ENCODE measurements around the gene PRCC.
A peak's percentile ranks its signal among the peaks of the same experiment; 100 is the strongest.

PRCC gene

DNA sequence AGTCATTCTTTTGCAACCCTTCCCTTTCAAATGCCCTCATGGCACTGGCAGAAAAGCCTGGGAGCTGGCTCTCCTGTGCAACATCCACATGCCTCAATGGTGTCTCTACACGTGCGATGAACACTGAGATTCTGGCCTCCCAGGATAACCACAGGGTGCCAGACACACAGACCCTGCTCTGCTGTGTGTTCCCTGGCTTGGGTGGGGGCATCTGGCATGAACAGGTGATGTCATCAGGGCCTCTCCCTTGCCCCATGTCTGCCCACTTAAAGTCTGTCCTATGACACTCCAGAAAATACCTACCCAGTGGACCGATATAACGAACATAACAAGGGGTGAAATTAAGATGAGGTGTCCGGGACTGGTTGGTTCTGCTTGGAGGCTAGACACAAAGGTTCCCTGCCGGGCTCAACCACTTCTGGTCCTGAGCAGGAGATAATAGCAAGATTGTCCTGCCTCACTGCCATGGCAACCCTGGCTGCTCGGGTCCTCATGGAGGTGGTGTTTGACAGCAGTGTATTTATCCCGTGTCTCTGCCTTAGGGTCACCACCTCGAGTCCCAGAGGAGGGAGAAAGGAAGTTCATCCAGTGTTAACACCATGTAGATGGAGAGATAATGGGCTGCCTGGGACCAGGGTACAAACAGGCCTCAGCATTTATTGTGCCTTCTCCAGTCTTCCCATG lies 72.2 kb downstream of the PRCC start:
- DNase-seq (ENCODE audit: extremely low read depth in 1 of 2, low read depth in 1 of 2), result no peak

GRCh38 chr1:156840186-156840897 lies 73.0 kb downstream of the PRCC start:
- no peak for DNase-seq (ENCODE audit: extremely low read depth in 1 of 2, low read depth in 1 of 2)

- DNase-seq (ENCODE audit: extremely low read depth in 1 of 2, low read depth in 1 of 2), result no peak
Measured at GRCh38 chr1:156840898-156841279, 73.6 kb downstream of the PRCC start.

DNA sequence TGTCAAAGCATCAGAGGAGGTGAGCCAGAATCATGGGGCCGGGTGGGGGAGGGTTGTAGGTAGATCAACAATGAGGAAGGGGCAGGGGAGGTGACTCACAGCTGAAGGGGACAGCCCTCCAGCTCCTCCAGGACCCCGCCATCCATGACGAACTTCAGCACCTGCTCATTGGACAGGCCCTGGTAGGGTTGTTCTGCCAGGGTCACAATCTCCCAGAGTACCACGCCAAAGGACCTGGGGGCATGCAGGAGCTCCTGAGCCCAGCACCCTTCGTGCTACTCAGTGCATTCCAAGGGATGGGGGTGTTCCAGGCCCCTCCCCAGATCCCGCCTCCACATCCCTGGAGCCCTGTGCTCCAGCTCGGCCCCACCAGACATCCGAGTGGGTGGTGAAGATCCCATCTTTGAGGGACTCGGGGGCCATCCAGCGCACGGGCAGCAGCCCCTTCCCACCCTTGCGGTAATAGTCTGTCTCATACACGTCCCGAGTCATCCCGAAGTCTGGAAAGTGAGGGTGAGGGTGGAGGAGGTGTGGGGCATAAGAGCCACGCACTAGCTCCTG lies 74.0 kb downstream of the PRCC start:
- no peak for DNase-seq (ENCODE audit: extremely low read depth in 1 of 2, low read depth in 1 of 2)

GRCh38 chr1:156842618-156843300 lies 75.4 kb downstream of the PRCC start:
- no peak for DNase-seq (ENCODE audit: extremely low read depth in 1 of 2, low read depth in 1 of 2)

DNA sequence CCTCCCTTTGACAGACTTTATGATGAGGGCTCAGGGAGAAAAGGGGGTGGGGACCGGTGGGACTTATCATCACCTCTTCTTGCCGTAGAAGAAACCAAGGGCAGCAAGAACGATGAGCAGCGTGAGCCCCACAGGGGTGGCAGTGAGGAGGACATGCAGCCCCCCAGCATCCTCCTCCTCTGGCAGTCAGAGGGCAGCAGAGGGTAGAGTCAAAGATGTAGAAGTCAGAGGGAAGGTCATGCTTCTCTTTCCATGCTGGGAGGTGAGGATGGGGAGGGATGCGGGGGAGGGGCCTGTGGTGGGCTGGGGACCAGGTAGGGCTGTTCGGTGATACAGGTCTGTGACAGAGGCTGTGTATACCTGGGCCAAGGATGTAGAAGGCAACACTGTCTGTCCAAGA lies 76.8 kb downstream of the PRCC start:
- no peak for DNase-seq (ENCODE audit: extremely low read depth in 1 of 2, low read depth in 1 of 2)

- no peak for DNase-seq (ENCODE audit: extremely low read depth in 1 of 2, low read depth in 1 of 2)
Measured at GRCh38 chr1:156844638-156845037, 77.3 kb downstream of the PRCC start.

DNA sequence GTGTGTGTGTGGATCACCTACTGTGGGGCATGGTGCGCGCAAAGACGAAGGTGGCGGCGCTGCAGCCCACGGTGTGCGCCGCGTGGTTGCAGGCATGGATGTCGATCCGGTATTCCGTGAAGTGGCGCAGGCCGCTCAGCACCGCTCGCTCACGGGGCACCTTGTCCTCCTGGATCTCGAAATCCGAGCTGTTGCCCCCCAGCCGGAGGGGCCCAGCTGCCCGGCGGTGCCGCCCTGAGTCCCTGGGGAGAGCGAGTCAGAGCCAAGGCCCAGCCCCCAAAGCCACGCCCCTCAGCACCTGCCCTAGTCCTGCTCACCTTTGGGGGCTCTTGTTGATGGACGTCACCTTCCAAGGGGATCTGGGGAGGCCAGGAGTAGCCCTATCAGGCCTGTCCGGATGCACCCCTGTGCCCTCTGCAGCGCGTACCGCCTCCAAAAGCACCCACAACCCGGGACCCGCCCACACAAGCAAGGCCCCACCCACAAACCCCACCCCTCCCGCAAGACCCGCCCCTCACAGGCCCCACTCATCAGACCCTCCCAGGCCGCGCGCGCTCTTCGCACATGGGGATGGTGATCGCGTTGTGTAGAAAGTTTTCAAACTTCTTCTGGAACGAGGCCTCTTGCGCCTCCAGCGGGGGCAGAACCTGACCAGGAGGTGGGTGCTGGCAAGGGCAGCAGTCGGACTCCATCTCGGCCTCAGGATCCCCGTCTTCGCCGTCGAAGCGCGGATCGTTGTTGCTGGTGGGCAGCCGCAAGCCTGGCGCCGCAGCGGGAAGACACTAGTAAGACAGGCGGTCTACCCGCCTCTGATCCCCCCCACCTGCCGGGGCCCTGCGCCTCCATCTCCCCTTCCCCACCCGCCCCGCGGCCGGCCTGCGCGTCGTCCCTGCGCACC lies 78.0 kb downstream of the PRCC start:
- DNase-seq (ENCODE audit: extremely low read depth in 1 of 2, low read depth in 1 of 2), result no peak

- DNase-seq (ENCODE audit: extremely low read depth in 1 of 2, low read depth in 1 of 2), result no peak
Measured at GRCh38 chr1:156845953-156846545, 78.7 kb downstream of the PRCC start.

- DNase-seq (ENCODE audit: extremely low read depth in 1 of 2, low read depth in 1 of 2), result no peak
Measured at GRCh38 chr1:156846643-156847042, 79.3 kb downstream of the PRCC start.

DNA sequence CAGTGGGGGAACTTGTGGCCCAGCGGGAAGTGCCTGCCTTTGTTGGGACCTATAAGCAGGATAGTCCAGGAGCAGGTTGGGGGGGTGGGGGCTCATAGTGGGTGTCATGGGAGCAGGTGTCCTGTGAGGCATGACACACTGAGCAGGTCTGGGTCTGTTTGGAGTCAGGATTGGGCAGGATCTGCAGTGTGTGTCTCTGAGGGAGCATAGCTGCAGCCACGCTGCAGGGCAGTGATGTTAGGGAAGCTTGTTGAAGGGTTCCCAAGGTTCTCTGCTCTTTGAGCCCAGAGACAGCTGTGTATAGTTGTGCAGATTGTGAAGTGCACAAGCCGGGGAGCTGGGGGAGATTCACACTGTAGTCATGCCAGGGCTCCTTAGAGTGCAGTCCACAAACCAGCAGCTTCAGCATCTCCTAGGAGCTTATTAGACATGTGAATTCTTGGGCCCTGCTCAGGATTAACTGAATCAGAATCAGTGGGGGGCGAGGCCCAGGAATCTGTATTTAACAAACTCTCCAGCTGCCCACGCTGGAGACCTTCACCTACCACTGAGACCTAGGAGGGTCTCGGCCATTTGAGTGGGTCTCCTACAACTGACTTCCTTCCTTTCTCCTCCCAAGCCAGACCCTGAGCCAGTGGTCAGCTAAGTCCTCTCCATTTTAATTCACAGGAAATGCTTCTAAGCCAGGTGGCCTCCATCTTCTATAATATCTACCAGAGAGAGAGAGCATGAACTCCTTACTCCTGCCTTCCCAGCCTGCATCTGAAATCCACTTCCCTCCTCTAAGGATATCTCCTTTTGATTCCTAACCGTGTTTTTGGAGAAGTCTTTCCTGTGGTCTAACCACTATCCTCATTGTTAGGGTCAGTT lies 80.5 kb downstream of the PRCC start:
- no peak for DNase-seq (ENCODE audit: extremely low read depth in 1 of 2, low read depth in 1 of 2)

GRCh38 chr1:156848461-156849150 lies 81.3 kb downstream of the PRCC start:
- DNase-seq (ENCODE audit: extremely low read depth in 1 of 2, low read depth in 1 of 2), result peak; percentile 49 to 68

- no peak for DNase-seq (ENCODE audit: extremely low read depth in 1 of 2, low read depth in 1 of 2)
Measured at GRCh38 chr1:156849151-156849496, 81.8 kb downstream of the PRCC start.

Data from stimulated activated CD8-positive, alpha-beta memory T cell treated with anti-CD3 and anti-CD28 coated beads, Interleukin-7, amount 100 ng/mL, for 48 hours (primary cell).